LNCAP (cell line): ENCODE measurements around the gene MCM3AP.

Experiments used
- CTCF ChIP-seq: fragments of 450-650 bp; IDR thresholded peaks from 2 replicates; pipeline ENCODE4 v1.5.1; 2017; ENCODE audit warnings: mild to moderate bottlenecking

MCM3AP gene

GRCh38 chr21:46252840-46253239, 32.6 kb downstream of the MCM3AP start:
- TF ChIP-seq CTCF = no peak

GRCh38 chr21:46250146-46250725, 35.2 kb downstream of the MCM3AP start:
- TF ChIP-seq CTCF = no peak

- no peak for TF ChIP-seq CTCF
Observed at GRCh38 chr21:46248827-46249226, 36.6 kb downstream of the MCM3AP start.

GRCh38 chr21:46248422-46248782, 37.0 kb downstream of the MCM3AP start:
- no peak for TF ChIP-seq CTCF

GRCh38 chr21:46247699-46248421, 37.6 kb downstream of the MCM3AP start:
- no peak for TF ChIP-seq CTCF

- no peak for TF ChIP-seq CTCF
Observed at GRCh38 chr21:46246345-46246744, 39.1 kb downstream of the MCM3AP start.

- no peak for TF ChIP-seq CTCF
Observed at GRCh38 chr21:46245213-46245915, 40.0 kb downstream of the MCM3AP start.
